NCI-H128 (cell line): ENCODE results near the gene LURAP1L.

Experiments
- DNase-seq: peaks from one replicate; lab custom pipeline; 2025; ENCODE audit not compliant: unreplicated experiment; lab: John Stamatoyannopoulos, UW

Gene LURAP1L

GRCh38 chr9:12812710-12813109, 37.9 kb downstream of the LURAP1L start:
- no peak for DNase-seq

GRCh38 chr9:12813533-12813932, 38.7 kb downstream of the LURAP1L start:
- DNase-seq, result no peak

- DNase-seq, result no peak
Measured at GRCh38 chr9:12813960-12814876, 39.4 kb downstream of the LURAP1L start.

- no peak for DNase-seq
Measured at GRCh38 chr9:12814877-12815237, 40.0 kb downstream of the LURAP1L start.

GRCh38 chr9:12815888-12816287, 41.1 kb downstream of the LURAP1L start:
- DNase-seq, result no peak

- no peak for DNase-seq
Measured at GRCh38 chr9:12816656-12817101, 41.9 kb downstream of the LURAP1L start.

GRCh38 chr9:12817702-12818101, 42.9 kb downstream of the LURAP1L start:
- DNase-seq, result no peak

- no peak for DNase-seq
Measured at GRCh38 chr9:12818431-12819000, 43.7 kb downstream of the LURAP1L start.

- DNase-seq, result no peak
Measured at GRCh38 chr9:12819436-12820185, 44.8 kb downstream of the LURAP1L start.

- no peak for DNase-seq
Measured at GRCh38 chr9:12822111-12822510, 47.3 kb downstream of the LURAP1L start.

- DNase-seq, result no peak
Measured at GRCh38 chr9:12826924-12827565, 52.2 kb downstream of the LURAP1L start.

GRCh38 chr9:12833701-12834100, 58.9 kb downstream of the LURAP1L start:
- DNase-seq, result no peak

GRCh38 chr9:12838546-12838945, 63.7 kb downstream of the LURAP1L start:
- no peak for DNase-seq

GRCh38 chr9:12843735-12844134, 68.9 kb downstream of the LURAP1L start:
- no peak for DNase-seq

- no peak for DNase-seq
Measured at GRCh38 chr9:12846035-12846434, 71.2 kb downstream of the LURAP1L start.

GRCh38 chr9:12847561-12847960, 72.7 kb downstream of the LURAP1L start:
- DNase-seq, result no peak

- no peak for DNase-seq
Measured at GRCh38 chr9:12849486-12850003, 74.7 kb downstream of the LURAP1L start.

- DNase-seq, result no peak
Measured at GRCh38 chr9:12851341-12852090, 76.7 kb downstream of the LURAP1L start.

GRCh38 chr9:12853051-12853450, 78.2 kb downstream of the LURAP1L start:
- DNase-seq, result no peak

- DNase-seq, result no peak
Measured at GRCh38 chr9:12854221-12854620, 79.4 kb downstream of the LURAP1L start.
